BE2C (cell line): ENCODE results near the gene KRTAP5-8.

Experiments
- DNase-seq: peaks from one replicate; pipeline ENCODE4 v3.0.0-alpha.2; 2020
- H3K27me3 ChIP-seq: fragments of 250-450 bp; sonication (Bioruptor Pico); 2 replicates; pipeline ENCODE4 v1.5.1; 2020; ENCODE audit warnings: mild to moderate bottlenecking
- H3K36me3 ChIP-seq: fragments of 250-450 bp; sonication (Bioruptor Pico); 2 replicates; pipeline ENCODE4 v1.5.1; 2020; ENCODE audit warnings: mild to moderate bottlenecking
- H3K4me1 ChIP-seq: fragments of 250-450 bp; sonication (Bioruptor Pico); 2 replicates; pipeline ENCODE4 v1.5.1; 2020
- H3K4me3 ChIP-seq: 2 replicates; pipeline ENCODE4 v1.5.1; 2011; ENCODE audit warnings: low read depth, low read length
- H3K9me3 ChIP-seq: fragments of 250-450 bp; sonication (Bioruptor Pico); 2 replicates; pipeline ENCODE4 v1.5.1; 2020
- TF ChIP-seq, protein P1 (sequence below): IDR thresholded peaks from 2 replicates; pipeline ENCODE4 v1.5.1; 2012; ENCODE audit warnings: mild to moderate bottlenecking, low read depth, low read length

The KRTAP5-8 gene

GRCh38 chr11:71542879-71543777 is 5.3 kb downstream of the KRTAP5-8 start:
- TF ChIP-seq, protein P1, sequence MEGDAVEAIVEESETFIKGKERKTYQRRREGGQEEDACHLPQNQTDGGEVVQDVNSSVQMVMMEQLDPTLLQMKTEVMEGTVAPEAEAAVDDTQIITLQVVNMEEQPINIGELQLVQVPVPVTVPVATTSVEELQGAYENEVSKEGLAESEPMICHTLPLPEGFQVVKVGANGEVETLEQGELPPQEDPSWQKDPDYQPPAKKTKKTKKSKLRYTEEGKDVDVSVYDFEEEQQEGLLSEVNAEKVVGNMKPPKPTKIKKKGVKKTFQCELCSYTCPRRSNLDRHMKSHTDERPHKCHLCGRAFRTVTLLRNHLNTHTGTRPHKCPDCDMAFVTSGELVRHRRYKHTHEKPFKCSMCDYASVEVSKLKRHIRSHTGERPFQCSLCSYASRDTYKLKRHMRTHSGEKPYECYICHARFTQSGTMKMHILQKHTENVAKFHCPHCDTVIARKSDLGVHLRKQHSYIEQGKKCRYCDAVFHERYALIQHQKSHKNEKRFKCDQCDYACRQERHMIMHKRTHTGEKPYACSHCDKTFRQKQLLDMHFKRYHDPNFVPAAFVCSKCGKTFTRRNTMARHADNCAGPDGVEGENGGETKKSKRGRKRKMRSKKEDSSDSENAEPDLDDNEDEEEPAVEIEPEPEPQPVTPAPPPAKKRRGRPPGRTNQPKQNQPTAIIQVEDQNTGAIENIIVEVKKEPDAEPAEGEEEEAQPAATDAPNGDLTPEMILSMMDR: no peak
- no peaks in the 10 kb centered on the region for H3K4me1 ChIP-seq
- no peak overlapping the region for H3K4me3 ChIP-seq
- peak; percentile 26 for DNase-seq
- no peaks in the 10 kb centered on the region for H3K9me3 ChIP-seq
- H3K27me3 ChIP-seq: no peaks in the 10 kb centered on the region
- H3K36me3 ChIP-seq: no peaks in the 10 kb centered on the region

GRCh38 chr11:71543866-71544265 is 6.0 kb downstream of the KRTAP5-8 start:
- DNase-seq: no peak
- Histone ChIP-seq H3K4me1 (no peaks in the 10 kb centered on the region), H3K27me3 (no peaks in the 10 kb centered on the region), H3K9me3 (no peaks in the 10 kb centered on the region), H3K4me3 (no peak overlapping the region), H3K36me3 (no peaks in the 10 kb centered on the region)
- TF ChIP-seq, protein P1: no peak

GRCh38 chr11:71544525-71545214 is 6.8 kb downstream of the KRTAP5-8 start:
- Histone ChIP-seq H3K36me3 (no peaks in the 10 kb centered on the region), H3K4me3 (no peak overlapping the region), H3K9me3 (no peaks in the 10 kb centered on the region), H3K4me1 (no peaks in the 10 kb centered on the region), H3K27me3 (no peaks in the 10 kb centered on the region)
- TF ChIP-seq, protein P1: no peak
- DNase-seq: no peak

- Histone ChIP-seq H3K27me3 (peaks cover 2% of the 10 kb centered on the region; the same call in 1 of the 2 replicates), H3K4me1 (no peaks in the 10 kb centered on the region), H3K4me3 (no peak overlapping the region)
Observed at GRCh38 chr11:71545405-71545966, 7.7 kb downstream of the KRTAP5-8 start.

GRCh38 chr11:71548120-71548519 is 10.3 kb downstream of the KRTAP5-8 start, which contains the start of gene KRTAP5-9:
KRTAP5-9 (plus strand) TSS chr11:71548420; CDS start chr11:71548658, 238 bp downstream.
- Histone ChIP-seq H3K27me3 (peaks cover 5% of the 10 kb centered on the region; the same call in 1 of the 2 replicates), H3K9me3 (no peaks in the 10 kb centered on the region), H3K4me1 (no peaks in the 10 kb centered on the region), H3K36me3 (no peaks in the 10 kb centered on the region), H3K4me3 (no peak within 1 kb of the TSS)
- no peak for DNase-seq
- TF ChIP-seq, protein P1: no peak

More at GRCh38 chr11:71545405-71545966, 7.7 kb downstream of the KRTAP5-8 start:
- TF ChIP-seq, protein P1: no peak
- Histone ChIP-seq H3K36me3 (no peaks in the 10 kb centered on the region), H3K9me3 (no peaks in the 10 kb centered on the region)
- DNase-seq: no peak
